HepG2 (cell line): ENCODE data around the gene ERH. TPM values are rescaled to one million over a fixed set of nuclear protein-coding genes. Genes with fewer than 3 reads are reported as not detected.

Source experiments
- ATAC-seq: fragments of 200-7000 bp; cut with Tn5 transposase; 3 replicates; pipeline ENCODE4 v1.9.1; 2020; ENCODE audit warnings: mild to moderate bottlenecking, moderate library complexity
- Bru-seq: library from RNA; stranded (reverse); fragments of 400-500 nt; gene quantifications from one replicate; lab custom pipeline; 2021; lab: Mats Ljungman, UMichigan
- BruChase-seq, 2 experiments: library from RNA; stranded (reverse); fragments of 400-500 nt; gene quantifications; one replicate each; lab custom pipeline; 2021; lab: Mats Ljungman, UMichigan
- BruUV-seq: library from RNA; stranded (reverse); fragments of 400-500 nt; replicated peaks from 2 replicates; lab custom pipeline; 2021; lab: Mats Ljungman, UMichigan
- CTCF ChIA-PET: fragments of 300-600 bp; formaldehyde crosslinking; extraction: SDS; loops from one replicate; lab custom pipeline; 2021; ENCODE audit warnings: low total read pairs, inconsistent platforms, low intra/inter-chr PET ratio; lab: Yijun Ruan, JAX
- POLR2A ChIA-PET: fragments of 350-600 bp; sonication (Branson Sonifier 250); formaldehyde crosslinking; loops from one replicate; lab custom pipeline; 2020; ENCODE audit warnings: antibody characterized with exemption, inconsistent platforms; lab: Yijun Ruan, JAX
- DNase-seq: peaks from one replicate; pipeline ENCODE4 v3.0.0-alpha.2; 2015; ENCODE audit warnings: low spot score
- FAIRE-seq: peaks from 3 replicates; lab custom pipeline; 2011; peaks lifted over from hg19 to GRCh38; lab: Jason Lieb, UNC
- H2AFZ ChIP-seq: one replicate; pipeline ENCODE4 v1.6.1; 2011; ENCODE audit warnings: low read length, inconsistent platforms
- H3K27ac ChIP-seq: fragments of 300-600 bp; 3 replicates; pipeline ENCODE4 v1.8.0; 2011; ENCODE audit warnings: mixed run types, mild to moderate bottlenecking, mixed read lengths, low read length, inconsistent platforms; ENCODE audit not compliant: insufficient read depth; ENCODE audit errors: extremely low read length
- H3K27me3 ChIP-seq, 2 experiments: fragments of 200-600 bp in 1 of 2; 2 replicates in 1 of 2; 3 replicates in 1 of 2; pipeline versions ENCODE4 v1.6.0 to v1.8.0; 2011; ENCODE audit warnings: low read length in 2 of 2, mild to moderate bottlenecking in 2 of 2, moderate library complexity in 2 of 2, inconsistent platforms in 1 of 2; ENCODE audit not compliant: insufficient read depth in 2 of 2, control insufficient read depth in 1 of 2
- H3K36me3 ChIP-seq, 2 experiments: fragments of 200-600 bp in 1 of 2; replicated peaks in 1 of 2; 2 replicates in 1 of 2; 3 replicates in 1 of 2; pipeline versions ENCODE4 v1.5.1 to v1.8.0; 2011; ENCODE audit warnings: low read length in 2 of 2, inconsistent platforms in 1 of 2; ENCODE audit not compliant: insufficient read depth in 2 of 2, control insufficient read depth in 1 of 2
- H3K4me1 ChIP-seq: 2 replicates; pipeline ENCODE4 v1.5.1; 2012; ENCODE audit warnings: low read length, inconsistent platforms; ENCODE audit not compliant: insufficient read depth
- H3K4me2 ChIP-seq: 2 replicates; pipeline ENCODE4 v1.6.0; 2011; ENCODE audit warnings: low read depth, low read length, inconsistent platforms
- H3K4me3 ChIP-seq, 3 experiments: fragments of 200-600 bp in 1 of 3; sonication (generic), shearing (Covaris generic) in 1 of 3; replicated peaks in 1 of 3; 2 replicates each; pipeline ENCODE4 v1.5.1; 2011 to 2016; ENCODE audit warnings: low read length in 3 of 3, inconsistent platforms in 2 of 3, low read depth in 2 of 3, mild to moderate bottlenecking in 2 of 3, control low read depth in 1 of 3, mixed read lengths in 1 of 3; ENCODE audit not compliant: insufficient read depth in 1 of 3
- H3K79me2 ChIP-seq: one replicate; pipeline ENCODE4 v1.6.1; 2011; ENCODE audit warnings: low read length, inconsistent platforms; ENCODE audit not compliant: insufficient read depth
- H3K9ac ChIP-seq: 2 replicates; pipeline ENCODE4 v1.6.0; 2011; ENCODE audit warnings: mild to moderate bottlenecking, low read depth, low read length, inconsistent platforms; ENCODE audit not compliant: insufficient read depth
- H3K9me3 ChIP-seq: 2 replicates; pipeline ENCODE4 v1.5.1; 2012; ENCODE audit warnings: mild to moderate bottlenecking, low read length
- H4K20me1 ChIP-seq: 2 replicates; pipeline ENCODE4 v1.6.0; 2011; ENCODE audit warnings: inconsistent platforms, mild to moderate bottlenecking, low read length, moderate library complexity; ENCODE audit not compliant: insufficient read depth
- JUND ChIP-seq: sonication (generic); formaldehyde crosslinking; IDR thresholded peaks from 2 replicates; pipeline ENCODE4 v1.8.0; 2022; ENCODE audit warnings: mild to moderate bottlenecking, missing genetic modification reagents
- MAZ ChIP-seq, 2 experiments: sonication (generic) in 1 of 2; formaldehyde crosslinking in 1 of 2; IDR thresholded peaks; 2 replicates each; pipeline versions ENCODE4 v1.5.0 to v1.6.1; 2012 to 2020; ENCODE audit warnings: low read depth in 2 of 2, mild to moderate bottlenecking in 2 of 2, borderline replicate concordance in 1 of 2, improper control_type of control experiment in 1 of 2, low read length in 1 of 2, missing genetic modification reagents in 1 of 2, moderate library complexity in 1 of 2
- RFX1 ChIP-seq: fragments of 450-650 bp; IDR thresholded peaks from 2 replicates; pipeline ENCODE4 v1.6.1; 2017
- TAF1 ChIP-seq: sonication (generic); formaldehyde crosslinking; IDR thresholded peaks from 2 replicates; pipeline ENCODE4 v1.4.0; 2020; ENCODE audit warnings: missing genetic modification reagents
- ZBTB8A ChIP-seq: sonication (generic); formaldehyde crosslinking; IDR thresholded peaks from 2 replicates; pipeline ENCODE4 v1.4.0; 2020; ENCODE audit warnings: mild to moderate bottlenecking, low read depth, missing genetic modification reagents, borderline replicate concordance
- ZNF550 ChIP-seq: sonication (generic); formaldehyde crosslinking; IDR thresholded peaks from 2 replicates; pipeline ENCODE4 v1.4.0; 2020; ENCODE audit warnings: mild to moderate bottlenecking, missing genetic modification reagents, borderline replicate concordance
- WGBS: methylation state at CpG from one replicate; pipeline ENCODE4 v1.1.6; 2017; ENCODE audit warnings: low lambda C conversion rate; 5-methylcytosine and 5-hydroxymethylcytosine counted together
- in situ Hi-C: cut with HindIII; loops from 2 replicates; pipeline ENCODE4 v1.10.0; 2017; ENCODE audit warnings: low pct_unique_long_range_greater_than_20kb; ENCODE audit not compliant: extremely low pct_ligation_motif_present
- intact Hi-C: fragments of 100-400 bp; cut with micrococcal nuclease; formaldehyde crosslinking; loops from one replicate; pipeline ENCODE4 v1.10.0; 2022; ENCODE audit not compliant: unreplicated experiment
- long read RNA-seq, 2 experiments: library from RNA in 1 of 2; library from polyadenylated mRNA in 1 of 2; stranded (forward) in 1 of 2; unstranded in 1 of 2; transcript quantifications; one replicate each; pipeline ENCODE4 v2.0.0, GENCODE V29; 2019 to 2022
- polyA minus RNA-seq, 3 experiments: library from RNA; depleted of rRNA, polyadenylated mRNA; stranded (reverse); fragments of >200 nt; gene quantifications; 2 replicates each; pipeline ENCODE4 v1.2.3, GENCODE V29; 2011; ENCODE audit warnings: low replicate concordance in 1 of 3
- polyA plus RNA-seq, 8 experiments: library from polyadenylated mRNA; depleted of rRNA in 3 of 8; stranded (reverse) in 7 of 8; unstranded in 1 of 8; fragments of >200 nt; fragmentation: Illumina TruSeq in 4 of 8; extraction: Trizol in 4 of 8; gene quantifications; 2 replicates each; pipeline versions ENCODE4 v1.2.1 to v1.2.3, GENCODE V29; 2011 to 2016; ENCODE audit warnings: low read depth in 4 of 8, missing spikeins in 1 of 8, mixed read lengths in 1 of 8; ENCODE audit not compliant: insufficient read depth in 1 of 8
- total RNA-seq, 5 experiments: library from RNA; depleted of rRNA; stranded (reverse); fragments of >200 nt; fragmentation: Illumina TruSeq; extraction: Trizol; gene quantifications; 2 replicates each; pipeline ENCODE4 v1.2.3, GENCODE V29; 2016; ENCODE audit warnings: low read depth in 1 of 5
- TF ChIP-seq, protein P1 (sequence below): sonication (generic); formaldehyde crosslinking; conservative IDR thresholded peaks from 2 replicates; pipeline ENCODE4 v1.4.0; 2020; ENCODE audit warnings: missing genetic modification reagents
- TF ChIP-seq, protein P2 (sequence below): sonication (generic); formaldehyde crosslinking; IDR thresholded peaks from 2 replicates; pipeline ENCODE4 v1.4.0; 2020; ENCODE audit warnings: mild to moderate bottlenecking, missing genetic modification reagents
- TF ChIP-seq, protein P3 (sequence below): sonication (generic); formaldehyde crosslinking; IDR thresholded peaks from 2 replicates; pipeline ENCODE4 v1.8.1; 2022; ENCODE audit warnings: mild to moderate bottlenecking, missing genetic modification reagents

Gene ERH
- total RNA-seq (2016; rRNA removed; fragmentation: Illumina TruSeq; extraction: Trizol) (341 and 491 TPM in 2 replicates), polyA plus RNA-seq (2011; rRNA removed) (75.8 and 105 TPM in 2 replicates), polyA minus RNA-seq (2011; rRNA and poly(A)+ RNA removed; ENCODE audit: low replicate concordance) (48.2 and 87.3 TPM in 2 replicates), Bru-seq, nascent RNA (percentile 94 among the genes with signal in this experiment), BruChase-seq, experiment 1, labeled RNA remaining after a 6-hour chase (percentile 92 among the genes with signal in this experiment), BruChase-seq, experiment 2, labeled RNA remaining after a 2-hour chase (percentile 89 among the genes with signal in this experiment)
- total RNA-seq (2016; cell fraction: cytosol; rRNA removed; fragmentation: Illumina TruSeq; extraction: Trizol; ENCODE audit: low read depth): 125 and 129 TPM in 2 replicates
- 358 and 522 TPM in 2 replicates for total RNA-seq (2016; cell fraction: insoluble cytoplasmic fraction; rRNA removed; fragmentation: Illumina TruSeq; extraction: Trizol)
- total RNA-seq (2016; cell fraction: membrane; rRNA removed; fragmentation: Illumina TruSeq; extraction: Trizol): 183 and 193 TPM in 2 replicates
- total RNA-seq (2016; cell fraction: nucleus; rRNA removed; fragmentation: Illumina TruSeq; extraction: Trizol): 143 and 174 TPM in 2 replicates
- 90.2 and 93.3 TPM in 2 replicates for polyA plus RNA-seq (2011; cell fraction: cytosol; rRNA removed)
- 21.4 and 29.5 TPM in 2 replicates for polyA plus RNA-seq (2011; cell fraction: nucleus; rRNA removed)
- 129 and 223 TPM in 2 replicates for polyA plus RNA-seq (2012)
- 100 and 107 TPM in 2 replicates for polyA plus RNA-seq (2016; cell fraction: cytosol; fragmentation: Illumina TruSeq; extraction: Trizol; ENCODE audit: low read depth)
- polyA plus RNA-seq (2016; cell fraction: insoluble cytoplasmic fraction; fragmentation: Illumina TruSeq; extraction: Trizol; ENCODE audit: low read depth): 571 and 661 TPM in 2 replicates
- 175 and 180 TPM in 2 replicates for polyA plus RNA-seq (2016; cell fraction: membrane; fragmentation: Illumina TruSeq; extraction: Trizol; ENCODE audit: low read depth)
- 224 and 228 TPM in 2 replicates for polyA plus RNA-seq (2016; cell fraction: nucleus; fragmentation: Illumina TruSeq; extraction: Trizol; ENCODE audit: insufficient read depth, low read depth)
- polyA minus RNA-seq (2011; cell fraction: cytosol; rRNA and poly(A)+ RNA removed): 116 and 129 TPM in 2 replicates
- 100 and 107 TPM in 2 replicates for polyA minus RNA-seq (2011; cell fraction: nucleus; rRNA and poly(A)+ RNA removed)
- long read RNA-seq, experiment 1, transcript ERH-203 (4 exons, 1,124 nt): major isoform, 163 of 180 reads
- long read RNA-seq, experiment 1, partial matches to known transcripts: 11 of 180 reads
- long read RNA-seq, experiment 1, other reads (novel, unspliced or antisense): 6 of 180 reads
- long read RNA-seq, experiment 2, transcript ERH-203 (4 exons, 1,124 nt): major isoform, 322 of 433 reads
- long read RNA-seq, experiment 2, partial matches to known transcripts: 74 of 433 reads
- long read RNA-seq, experiment 2, other reads (novel, unspliced or antisense): 37 of 433 reads

DNA sequence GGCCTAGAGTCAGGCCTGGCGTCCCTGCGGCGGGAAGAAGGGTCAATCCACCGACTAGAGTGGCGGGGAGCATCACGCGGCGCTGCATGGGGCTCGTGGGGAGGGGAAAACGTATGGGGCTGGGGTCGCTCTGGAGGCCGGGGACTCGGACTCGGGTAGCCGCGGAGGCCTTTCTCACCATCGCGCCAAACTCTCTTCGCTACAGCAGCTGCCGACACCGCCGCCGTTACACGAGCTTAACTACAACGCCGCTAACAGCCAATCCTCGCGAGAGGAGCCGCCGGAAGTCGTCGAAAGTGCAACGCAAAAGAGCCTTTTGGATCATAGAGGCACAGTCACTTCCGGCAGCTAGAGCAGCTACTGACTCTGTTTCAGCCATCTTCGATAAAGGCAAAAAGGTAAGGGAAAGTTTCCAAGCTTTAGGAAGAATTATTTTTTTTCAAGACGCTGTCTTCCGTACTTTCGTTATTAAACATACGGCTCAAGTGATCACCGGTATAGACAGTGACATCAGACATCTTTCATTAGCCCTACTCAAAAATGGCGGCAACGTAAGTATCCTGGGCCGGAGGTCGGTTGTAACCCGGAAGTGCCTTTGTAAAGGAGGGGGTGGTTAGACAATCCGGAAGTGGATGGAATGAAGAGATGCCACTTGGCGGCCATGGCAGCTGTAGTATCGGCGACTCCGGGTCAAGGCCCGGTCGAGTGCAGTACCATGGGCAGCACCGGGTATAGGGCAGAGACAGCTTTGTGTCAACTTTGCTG, at the start of gene ERH, which contains the start of gene SLC39A9:
Gene ERH (minus strand): TSS at position 247 of the 765 bp plus-strand sequence. CDS start 66 bp downstream, at position 181.
Gene SLC39A9 (plus strand): TSS at position 640 of the 765 bp plus-strand sequence. CDS start 678 bp downstream, outside the sequence.
- in situ Hi-C loops: loop anchor here (5.0 kb wide), 1 partner anchor 64 kb away; no protein-coding TSS in a partner anchor
- TF ChIP-seq RFX1: no peak
- 0 out of 2 replicates have a peak, but pooled peaks have one; percentile 19 for TF ChIP-seq MAZ (IDR thresholded peaks at IDR 0.05; ENCODE audit: borderline replicate concordance, low read depth, low read length)
- TF ChIP-seq MAZ (CRISPR knock-in tag; IDR thresholded peaks at IDR 0.05; ENCODE audit: low read depth): peak; percentile 25; the same call in 1 of the 2 replicates
- TF ChIP-seq TAF1 (CRISPR knock-in tag): peak; percentile 79
- 0 out of 2 replicates have a peak, but pooled peaks have one; percentile 5 for TF ChIP-seq ZBTB8A (CRISPR knock-in tag)
- TF ChIP-seq, protein P1, sequence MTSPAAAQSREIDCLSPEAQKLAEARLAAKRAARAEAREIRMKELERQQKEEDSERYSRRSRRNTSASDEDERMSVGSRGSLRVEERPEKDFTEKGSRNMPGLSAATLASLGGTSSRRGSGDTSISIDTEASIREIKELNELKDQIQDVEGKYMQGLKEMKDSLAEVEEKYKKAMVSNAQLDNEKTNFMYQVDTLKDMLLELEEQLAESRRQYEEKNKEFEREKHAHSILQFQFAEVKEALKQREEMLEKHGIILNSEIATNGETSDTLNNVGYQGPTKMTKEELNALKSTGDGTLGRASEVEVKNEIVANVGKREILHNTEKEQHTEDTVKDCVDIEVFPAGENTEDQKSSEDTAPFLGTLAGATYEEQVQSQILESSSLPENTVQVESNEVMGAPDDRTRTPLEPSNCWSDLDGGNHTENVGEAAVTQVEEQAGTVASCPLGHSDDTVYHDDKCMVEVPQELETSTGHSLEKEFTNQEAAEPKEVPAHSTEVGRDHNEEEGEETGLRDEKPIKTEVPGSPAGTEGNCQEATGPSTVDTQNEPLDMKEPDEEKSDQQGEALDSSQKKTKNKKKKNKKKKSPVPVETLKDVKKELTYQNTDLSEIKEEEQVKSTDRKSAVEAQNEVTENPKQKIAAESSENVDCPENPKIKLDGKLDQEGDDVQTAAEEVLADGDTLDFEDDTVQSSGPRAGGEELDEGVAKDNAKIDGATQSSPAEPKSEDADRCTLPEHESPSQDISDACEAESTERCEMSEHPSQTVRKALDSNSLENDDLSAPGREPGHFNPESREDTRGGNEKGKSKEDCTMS (CRISPR knock-in tag): no peak
- TF ChIP-seq, protein P2, sequence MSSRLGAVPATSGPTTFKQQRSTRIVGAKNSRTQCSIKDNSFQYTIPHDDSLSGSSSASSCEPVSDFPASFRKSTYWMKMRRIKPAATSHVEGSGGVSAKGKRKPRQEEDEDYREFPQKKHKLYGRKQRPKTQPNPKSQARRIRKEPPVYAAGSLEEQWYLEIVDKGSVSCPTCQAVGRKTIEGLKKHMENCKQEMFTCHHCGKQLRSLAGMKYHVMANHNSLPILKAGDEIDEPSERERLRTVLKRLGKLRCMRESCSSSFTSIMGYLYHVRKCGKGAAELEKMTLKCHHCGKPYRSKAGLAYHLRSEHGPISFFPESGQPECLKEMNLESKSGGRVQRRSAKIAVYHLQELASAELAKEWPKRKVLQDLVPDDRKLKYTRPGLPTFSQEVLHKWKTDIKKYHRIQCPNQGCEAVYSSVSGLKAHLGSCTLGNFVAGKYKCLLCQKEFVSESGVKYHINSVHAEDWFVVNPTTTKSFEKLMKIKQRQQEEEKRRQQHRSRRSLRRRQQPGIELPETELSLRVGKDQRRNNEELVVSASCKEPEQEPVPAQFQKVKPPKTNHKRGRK (CRISPR knock-in tag): no peak
- TF ChIP-seq, protein P3, sequence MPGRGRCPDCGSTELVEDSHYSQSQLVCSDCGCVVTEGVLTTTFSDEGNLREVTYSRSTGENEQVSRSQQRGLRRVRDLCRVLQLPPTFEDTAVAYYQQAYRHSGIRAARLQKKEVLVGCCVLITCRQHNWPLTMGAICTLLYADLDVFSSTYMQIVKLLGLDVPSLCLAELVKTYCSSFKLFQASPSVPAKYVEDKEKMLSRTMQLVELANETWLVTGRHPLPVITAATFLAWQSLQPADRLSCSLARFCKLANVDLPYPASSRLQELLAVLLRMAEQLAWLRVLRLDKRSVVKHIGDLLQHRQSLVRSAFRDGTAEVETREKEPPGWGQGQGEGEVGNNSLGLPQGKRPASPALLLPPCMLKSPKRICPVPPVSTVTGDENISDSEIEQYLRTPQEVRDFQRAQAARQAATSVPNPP (CRISPR knock-in tag): no peak
- TF ChIP-seq JUND (CRISPR knock-in tag): 0 out of 2 replicates have a peak, but pooled peaks have one; percentile 14
- TF ChIP-seq ZNF550 (CRISPR knock-in tag): no peak

More for the DNA sequence above, at the start of gene ERH, which contains the start of gene SLC39A9:
- ChIA-PET POLR2A (interaction anchor here (0.9 to 2.4 kb wide), 13 partner anchors 10 to 368 kb away, joined by 3 to 14 read pairs (median 4); partner anchors contain the start of genes EXD2 and SRSF5), CTCF (interaction anchor here (0.9 kb wide), 1 partner anchor 62 kb away, joined by 4 read pairs; no protein-coding TSS in a partner anchor)
- WGBS: under 1% methylated on average over 34 of the region's 53 CpGs
- peak; percentile 95 for ATAC-seq
- Histone ChIP-seq H3K27ac (peak within 1 kb of the TSS; percentile 95), H3K4me1 (peaks cover 52% of the 10 kb centered on the region), H2AFZ (peak within 1 kb of the TSS; percentile 94), H3K36me3 (peaks cover 9 to 26% of the 10 kb centered on the region in 2 experiments; a peak in 4 of 5 replicates), H3K4me3 (peak within 1 kb of the TSS; percentile 78 to 94 (median 90)), H3K79me2 (peaks cover 90% of the 10 kb centered on the region), H3K4me2 (peak within 1 kb of the TSS; percentile 84), H4K20me1 (peaks cover 23% of the 10 kb centered on the region), H3K9me3 (no peaks in the 10 kb centered on the region), H3K27me3 (no peaks in the 10 kb centered on the region; a peak in 1 of 5 replicates), H3K9ac (peak within 1 kb of the TSS; percentile 95)
- intact Hi-C loops: loop anchor here (1.0 kb wide), 2 partner anchors 32 to 62 kb away; no protein-coding TSS in a partner anchor
- peak; percentile 85 for FAIRE-seq
- BruUV-seq: TSS peak; percentile 71
- DNase-seq: peak; percentile 96
